HepG2 (cell line): Measurements from ENCODE around the gene CCDC38. TPM values are rescaled to one million over a fixed set of nuclear protein-coding genes. Genes with fewer than 3 reads are reported as not detected.

Experiments used
- ATAC-seq: fragments of 200-7000 bp; cut with Tn5 transposase; 3 replicates; pipeline ENCODE4 v1.9.1; 2020; ENCODE audit warnings: mild to moderate bottlenecking, moderate library complexity
- BruUV-seq: library from RNA; stranded (reverse); fragments of 400-500 nt; replicated peaks from 2 replicates; lab custom pipeline; 2021; lab: Mats Ljungman, UMichigan
- CTCF ChIA-PET: fragments of 300-600 bp; formaldehyde crosslinking; extraction: SDS; loops from one replicate; lab custom pipeline; 2021; ENCODE audit warnings: low total read pairs, inconsistent platforms, low intra/inter-chr PET ratio; lab: Yijun Ruan, JAX
- POLR2A ChIA-PET: fragments of 350-600 bp; sonication (Branson Sonifier 250); formaldehyde crosslinking; loops from one replicate; lab custom pipeline; 2020; ENCODE audit warnings: antibody characterized with exemption, inconsistent platforms; lab: Yijun Ruan, JAX
- DNase-seq: peaks from one replicate; pipeline ENCODE4 v3.0.0-alpha.2; 2015; ENCODE audit warnings: low spot score
- FAIRE-seq: peaks from 3 replicates; lab custom pipeline; 2011; peaks lifted over from hg19 to GRCh38; lab: Jason Lieb, UNC
- H2AFZ ChIP-seq: one replicate; pipeline ENCODE4 v1.6.1; 2011; ENCODE audit warnings: low read length, inconsistent platforms
- H3K27ac ChIP-seq: fragments of 300-600 bp; 3 replicates; pipeline ENCODE4 v1.8.0; 2011; ENCODE audit warnings: mixed run types, mild to moderate bottlenecking, mixed read lengths, low read length, inconsistent platforms; ENCODE audit not compliant: insufficient read depth; ENCODE audit errors: extremely low read length
- H3K27me3 ChIP-seq, 2 experiments: fragments of 200-600 bp in 1 of 2; 2 replicates in 1 of 2; 3 replicates in 1 of 2; pipeline versions ENCODE4 v1.6.0 to v1.8.0; 2011; ENCODE audit warnings: low read length in 2 of 2, mild to moderate bottlenecking in 2 of 2, moderate library complexity in 2 of 2, inconsistent platforms in 1 of 2; ENCODE audit not compliant: insufficient read depth in 2 of 2, control insufficient read depth in 1 of 2
- H3K36me3 ChIP-seq, 2 experiments: fragments of 200-600 bp in 1 of 2; replicated peaks in 1 of 2; 2 replicates in 1 of 2; 3 replicates in 1 of 2; pipeline versions ENCODE4 v1.5.1 to v1.8.0; 2011; ENCODE audit warnings: low read length in 2 of 2, inconsistent platforms in 1 of 2; ENCODE audit not compliant: insufficient read depth in 2 of 2, control insufficient read depth in 1 of 2
- H3K4me1 ChIP-seq: 2 replicates; pipeline ENCODE4 v1.5.1; 2012; ENCODE audit warnings: low read length, inconsistent platforms; ENCODE audit not compliant: insufficient read depth
- H3K4me2 ChIP-seq: 2 replicates; pipeline ENCODE4 v1.6.0; 2011; ENCODE audit warnings: low read depth, low read length, inconsistent platforms
- H3K4me3 ChIP-seq, 3 experiments: fragments of 200-600 bp in 1 of 3; sonication (generic), shearing (Covaris generic) in 1 of 3; replicated peaks in 1 of 3; 2 replicates each; pipeline ENCODE4 v1.5.1; 2011 to 2016; ENCODE audit warnings: low read length in 3 of 3, inconsistent platforms in 2 of 3, low read depth in 2 of 3, mild to moderate bottlenecking in 2 of 3, control low read depth in 1 of 3, mixed read lengths in 1 of 3; ENCODE audit not compliant: insufficient read depth in 1 of 3
- H3K79me2 ChIP-seq: one replicate; pipeline ENCODE4 v1.6.1; 2011; ENCODE audit warnings: low read length, inconsistent platforms; ENCODE audit not compliant: insufficient read depth
- H3K9ac ChIP-seq: 2 replicates; pipeline ENCODE4 v1.6.0; 2011; ENCODE audit warnings: mild to moderate bottlenecking, low read depth, low read length, inconsistent platforms; ENCODE audit not compliant: insufficient read depth
- H3K9me3 ChIP-seq: 2 replicates; pipeline ENCODE4 v1.5.1; 2012; ENCODE audit warnings: mild to moderate bottlenecking, low read length
- H4K20me1 ChIP-seq: 2 replicates; pipeline ENCODE4 v1.6.0; 2011; ENCODE audit warnings: inconsistent platforms, mild to moderate bottlenecking, low read length, moderate library complexity; ENCODE audit not compliant: insufficient read depth
- FOXM1 ChIP-seq: sonication (generic); formaldehyde crosslinking; IDR thresholded peaks from 2 replicates; pipeline ENCODE4 v1.5.0; 2020; ENCODE audit warnings: missing genetic modification reagents
- NFIB ChIP-seq: sonication (generic); formaldehyde crosslinking; IDR thresholded peaks from 2 replicates; pipeline ENCODE4 v1.9.0; 2021; ENCODE audit warnings: missing genetic modification reagents, mild to moderate bottlenecking, borderline replicate concordance
- RBAK ChIP-seq: sonication (generic); formaldehyde crosslinking; IDR thresholded peaks from 2 replicates; pipeline ENCODE4 v1.5.1; 2020; ENCODE audit warnings: mild to moderate bottlenecking, missing genetic modification reagents
- REPIN1 ChIP-seq: sonication (generic); formaldehyde crosslinking; IDR thresholded peaks from 2 replicates; pipeline ENCODE4 v1.8.0; 2022; ENCODE audit warnings: missing genetic modification reagents, low read depth, mild to moderate bottlenecking, borderline replicate concordance
- TEAD3 ChIP-seq: optimal IDR thresholded peaks from 2 replicates; pipeline ENCODE3; 2016; ENCODE audit warnings: borderline replicate concordance
- ZBTB10 ChIP-seq: sonication (generic); formaldehyde crosslinking; IDR thresholded peaks from 2 replicates; pipeline ENCODE4 v1.4.0; 2020; ENCODE audit warnings: missing genetic modification reagents, borderline replicate concordance
- ZFP90 ChIP-seq: sonication (generic); formaldehyde crosslinking; IDR thresholded peaks from 2 replicates; pipeline ENCODE4 v1.8.0; 2022; ENCODE audit warnings: missing genetic modification reagents, mild to moderate bottlenecking, inconsistent platforms, borderline replicate concordance
- ZNF253 ChIP-seq: sonication (generic); formaldehyde crosslinking; IDR thresholded peaks from 2 replicates; pipeline ENCODE4 v1.8.0; 2022; ENCODE audit warnings: mild to moderate bottlenecking, missing genetic modification reagents, borderline replicate concordance
- ZNF383 ChIP-seq: sonication (generic); formaldehyde crosslinking; IDR thresholded peaks from 2 replicates; pipeline ENCODE4 v1.4.0; 2020; ENCODE audit warnings: missing genetic modification reagents, mild to moderate bottlenecking, borderline replicate concordance
- ZNF780A ChIP-seq: sonication (generic); formaldehyde crosslinking; IDR thresholded peaks from 2 replicates; pipeline ENCODE4 v1.8.0; 2022; ENCODE audit warnings: mild to moderate bottlenecking, missing genetic modification reagents, moderate library complexity
- ZNF784 ChIP-seq: sonication (generic); formaldehyde crosslinking; IDR thresholded peaks from 2 replicates; pipeline ENCODE4 v1.5.1; 2020; ENCODE audit warnings: missing genetic modification reagents, mild to moderate bottlenecking, borderline replicate concordance
- WGBS: methylation state at CpG from one replicate; pipeline ENCODE4 v1.1.6; 2017; ENCODE audit warnings: low lambda C conversion rate; 5-methylcytosine and 5-hydroxymethylcytosine counted together
- in situ Hi-C: cut with HindIII; loops from 2 replicates; pipeline ENCODE4 v1.10.0; 2017; ENCODE audit warnings: low pct_unique_long_range_greater_than_20kb; ENCODE audit not compliant: extremely low pct_ligation_motif_present
- intact Hi-C: fragments of 100-400 bp; cut with micrococcal nuclease; formaldehyde crosslinking; loops from one replicate; pipeline ENCODE4 v1.10.0; 2022; ENCODE audit not compliant: unreplicated experiment
- polyA plus RNA-seq, 8 experiments: library from polyadenylated mRNA; depleted of rRNA in 3 of 8; stranded (reverse) in 7 of 8; unstranded in 1 of 8; fragments of >200 nt; fragmentation: Illumina TruSeq in 4 of 8; extraction: Trizol in 4 of 8; gene quantifications; 2 replicates each; pipeline versions ENCODE4 v1.2.1 to v1.2.3, GENCODE V29; 2011 to 2016; ENCODE audit warnings: low read depth in 4 of 8, missing spikeins in 1 of 8, mixed read lengths in 1 of 8; ENCODE audit not compliant: insufficient read depth in 1 of 8
- total RNA-seq, 5 experiments: library from RNA; depleted of rRNA; stranded (reverse); fragments of >200 nt; fragmentation: Illumina TruSeq; extraction: Trizol; gene quantifications; 2 replicates each; pipeline ENCODE4 v1.2.3, GENCODE V29; 2016; ENCODE audit warnings: low read depth in 1 of 5

Gene CCDC38
- total and polyA plus RNA-seq, 2 of the 13 experiments (the other 11 are each of a cell fraction or from before 2014, with no cell fraction given), result 0.24 to 0.32 TPM

- ChIA-PET CTCF (no interaction called here), POLR2A (no interaction called here)
- Histone ChIP-seq H2AFZ (no peak overlapping the region), H3K4me1 (peaks cover 23% of the 10 kb centered on the region), H3K9ac (no peak overlapping the region), H3K27ac (no peak overlapping the region), H3K27me3 (no peaks in the 10 kb centered on the region), H3K4me3 (no peak overlapping the region), H3K79me2 (no peaks in the 10 kb centered on the region), H3K4me2 (no peak overlapping the region), H3K36me3 (no peaks in the 10 kb centered on the region), H3K9me3 (peaks cover 11% of the 10 kb centered on the region)
- DNase-seq (no peak), ATAC-seq (no peak), FAIRE-seq (no peak)
- BruUV-seq, result no TSS peak
- in situ Hi-C loops, result no loop called here
- WGBS, result 79% methylated on average over 3 of the region's 3 CpGs
- no peak for TF ChIP-seq RBAK (CRISPR knock-in tag)
- no peak for TF ChIP-seq ZNF784
- TF ChIP-seq ZBTB10 (CRISPR knock-in tag), result no peak
- no peak for TF ChIP-seq ZNF253 (CRISPR knock-in tag)
- TF ChIP-seq NFIB (CRISPR knock-in tag), result no peak
- TF ChIP-seq ZNF780A (CRISPR knock-in tag), result no peak
- TF ChIP-seq ZNF383 (CRISPR knock-in tag), result no peak
- TF ChIP-seq ZFP90, result no peak
- no peak for TF ChIP-seq REPIN1 (CRISPR knock-in tag)
- TF ChIP-seq FOXM1, result no peak
- no peak for TF ChIP-seq TEAD3 (CRISPR knock-in tag)
- TF ChIP-seq, all 625 proteins: peak for 0
- intact Hi-C loops, result no loop called here
- H4K20me1 ChIP-seq, result no peaks in the 10 kb centered on the region
Observed at GRCh38 chr12:95881331-95881955, 61.0 kb downstream of the CCDC38 start.
